ENCODE measurements around the gene GPR137. TPM values are rescaled to one million over a fixed set of nuclear protein-coding genes. Genes with fewer than 3 reads are reported as not detected.

The GPR137 gene
- total RNA-seq, 1 donor from 2014 or later, result 56.0 TPM

DNA sequence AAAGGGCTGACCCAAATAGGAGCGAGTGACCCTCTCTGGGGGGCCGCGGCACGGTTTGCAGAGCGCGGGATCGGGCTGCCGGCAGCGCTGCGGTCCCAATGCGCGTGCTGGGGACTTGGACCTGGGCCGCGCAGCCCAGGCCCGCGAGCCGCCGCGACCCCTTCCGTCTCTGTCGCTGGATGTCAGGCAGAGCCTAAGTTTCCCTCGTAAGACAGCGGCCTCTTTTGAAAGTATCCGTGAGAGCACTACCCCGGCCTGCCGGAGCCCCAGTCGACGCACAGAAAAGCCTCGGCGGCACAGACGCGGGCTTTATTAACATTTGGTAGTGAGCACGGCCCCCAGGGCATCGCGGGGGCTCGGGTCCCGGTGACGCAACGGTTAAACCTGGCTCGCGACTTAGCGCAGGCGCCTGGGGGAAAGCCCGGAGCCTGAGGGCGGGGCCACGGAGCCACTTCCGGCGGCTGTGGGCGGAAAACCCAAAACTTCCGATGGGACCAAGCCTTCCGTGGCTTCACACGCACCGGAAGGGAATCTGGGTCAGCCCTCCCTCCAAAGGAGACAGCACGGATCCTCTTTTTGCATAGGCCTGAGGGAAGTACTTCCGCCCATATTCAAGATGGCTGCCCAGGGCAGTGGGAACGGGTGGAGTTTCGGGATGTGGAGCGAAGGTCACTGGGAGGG, 16.0 kb upstream of the GPR137 start:
- Mint-ChIP-seq H3K27me3 (ENCODE audit: unreplicated experiment) (peaks cover 18% of the 10 kb centered on the region), H3K36me3 (ENCODE audit: low read depth, unreplicated experiment) (peaks cover 14% of the 10 kb centered on the region), H3K4me3 (ENCODE audit: unreplicated experiment) (peak overlapping the region; percentile 95), H3K9me3 (ENCODE audit: unreplicated experiment) (no peaks in the 10 kb centered on the region), H3K4me1 (ENCODE audit: unreplicated experiment) (peaks cover 17% of the 10 kb centered on the region), H3K27ac (ENCODE audit: unreplicated experiment) (peak overlapping the region; percentile 96)
- DNase-seq (ENCODE audit: low spot score), result peak; percentile 94
- TF ChIP-seq, protein P1, sequence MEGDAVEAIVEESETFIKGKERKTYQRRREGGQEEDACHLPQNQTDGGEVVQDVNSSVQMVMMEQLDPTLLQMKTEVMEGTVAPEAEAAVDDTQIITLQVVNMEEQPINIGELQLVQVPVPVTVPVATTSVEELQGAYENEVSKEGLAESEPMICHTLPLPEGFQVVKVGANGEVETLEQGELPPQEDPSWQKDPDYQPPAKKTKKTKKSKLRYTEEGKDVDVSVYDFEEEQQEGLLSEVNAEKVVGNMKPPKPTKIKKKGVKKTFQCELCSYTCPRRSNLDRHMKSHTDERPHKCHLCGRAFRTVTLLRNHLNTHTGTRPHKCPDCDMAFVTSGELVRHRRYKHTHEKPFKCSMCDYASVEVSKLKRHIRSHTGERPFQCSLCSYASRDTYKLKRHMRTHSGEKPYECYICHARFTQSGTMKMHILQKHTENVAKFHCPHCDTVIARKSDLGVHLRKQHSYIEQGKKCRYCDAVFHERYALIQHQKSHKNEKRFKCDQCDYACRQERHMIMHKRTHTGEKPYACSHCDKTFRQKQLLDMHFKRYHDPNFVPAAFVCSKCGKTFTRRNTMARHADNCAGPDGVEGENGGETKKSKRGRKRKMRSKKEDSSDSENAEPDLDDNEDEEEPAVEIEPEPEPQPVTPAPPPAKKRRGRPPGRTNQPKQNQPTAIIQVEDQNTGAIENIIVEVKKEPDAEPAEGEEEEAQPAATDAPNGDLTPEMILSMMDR (IDR thresholded peaks at IDR 0.05; ENCODE audit: unreplicated experiment), result no peak

DNA sequence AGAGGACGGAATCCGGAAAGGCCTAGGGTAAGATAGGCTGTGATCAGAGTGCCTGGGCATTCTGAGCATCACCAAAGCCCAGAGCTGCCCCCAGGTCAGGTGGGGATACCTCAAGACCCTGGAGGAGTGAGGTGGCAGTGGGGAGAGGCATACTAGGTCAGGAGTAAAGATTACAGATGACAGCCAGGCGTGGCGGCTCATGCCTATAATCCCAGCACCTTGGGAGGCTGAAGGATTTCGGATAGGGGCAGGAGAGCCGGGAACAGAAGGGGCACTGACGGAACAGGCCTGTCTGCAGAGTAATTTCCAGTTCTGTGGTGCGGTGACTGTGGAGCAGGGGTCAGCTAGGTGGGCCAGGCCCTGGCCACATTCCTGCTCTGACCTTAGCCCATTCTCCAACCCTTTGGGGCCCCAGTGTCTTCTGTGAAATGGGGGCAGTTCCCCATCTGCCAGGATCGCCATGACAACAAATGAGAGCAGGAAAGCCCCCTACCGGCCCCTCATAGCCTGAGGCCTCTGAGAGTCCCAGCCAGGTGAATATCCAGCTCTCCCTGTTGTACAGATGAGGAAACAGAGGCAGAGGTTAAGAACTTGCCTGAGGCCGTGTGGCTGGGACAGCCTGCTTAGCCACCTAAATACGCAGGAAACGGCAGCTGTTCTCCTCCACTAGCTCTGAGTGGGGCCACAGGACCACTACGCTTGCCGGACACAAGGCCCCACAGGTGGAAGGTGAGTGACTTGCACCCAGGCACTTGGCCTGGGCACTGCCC, 10.4 kb upstream of the GPR137 start:
- H3K36me3 Mint-ChIP-seq (ENCODE audit: low read depth, unreplicated experiment), result peaks cover 5% of the 10 kb centered on the region
- no peak overlapping the region for H3K4me3 Mint-ChIP-seq (ENCODE audit: unreplicated experiment)
- DNase-seq (ENCODE audit: low spot score), result no peak
- H3K27ac Mint-ChIP-seq (ENCODE audit: unreplicated experiment), result no peak overlapping the region
- H3K9me3 Mint-ChIP-seq (ENCODE audit: unreplicated experiment), result no peaks in the 10 kb centered on the region
- peaks cover 2% of the 10 kb centered on the region for H3K27me3 Mint-ChIP-seq (ENCODE audit: unreplicated experiment)
- TF ChIP-seq, protein P1 (IDR thresholded peaks at IDR 0.05; ENCODE audit: unreplicated experiment), result no peak
- H3K4me1 Mint-ChIP-seq (ENCODE audit: unreplicated experiment), result peaks cover under 1% of the 10 kb centered on the region

DNA sequence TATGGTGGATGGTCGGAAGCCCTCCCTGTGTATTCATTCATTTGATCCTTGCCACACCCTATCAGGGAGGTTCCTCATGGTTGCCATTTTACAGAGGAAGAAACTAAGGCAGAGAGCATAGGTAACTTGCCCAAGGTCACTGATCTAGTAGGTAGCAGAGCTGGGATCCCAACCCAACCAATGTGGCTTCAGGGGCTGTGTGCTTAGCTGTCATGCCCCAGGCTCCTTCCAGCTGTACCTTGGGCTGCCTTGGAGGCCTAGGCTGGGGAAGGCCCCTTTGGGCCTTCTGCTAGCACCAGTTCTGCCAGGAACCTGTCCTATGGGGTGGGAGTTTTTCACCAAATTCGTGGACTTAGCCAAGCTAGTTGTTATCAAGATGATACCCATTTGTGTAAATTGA, 9.8 kb upstream of the GPR137 start:
- H3K27ac Mint-ChIP-seq (ENCODE audit: unreplicated experiment), result no peak overlapping the region

DNA sequence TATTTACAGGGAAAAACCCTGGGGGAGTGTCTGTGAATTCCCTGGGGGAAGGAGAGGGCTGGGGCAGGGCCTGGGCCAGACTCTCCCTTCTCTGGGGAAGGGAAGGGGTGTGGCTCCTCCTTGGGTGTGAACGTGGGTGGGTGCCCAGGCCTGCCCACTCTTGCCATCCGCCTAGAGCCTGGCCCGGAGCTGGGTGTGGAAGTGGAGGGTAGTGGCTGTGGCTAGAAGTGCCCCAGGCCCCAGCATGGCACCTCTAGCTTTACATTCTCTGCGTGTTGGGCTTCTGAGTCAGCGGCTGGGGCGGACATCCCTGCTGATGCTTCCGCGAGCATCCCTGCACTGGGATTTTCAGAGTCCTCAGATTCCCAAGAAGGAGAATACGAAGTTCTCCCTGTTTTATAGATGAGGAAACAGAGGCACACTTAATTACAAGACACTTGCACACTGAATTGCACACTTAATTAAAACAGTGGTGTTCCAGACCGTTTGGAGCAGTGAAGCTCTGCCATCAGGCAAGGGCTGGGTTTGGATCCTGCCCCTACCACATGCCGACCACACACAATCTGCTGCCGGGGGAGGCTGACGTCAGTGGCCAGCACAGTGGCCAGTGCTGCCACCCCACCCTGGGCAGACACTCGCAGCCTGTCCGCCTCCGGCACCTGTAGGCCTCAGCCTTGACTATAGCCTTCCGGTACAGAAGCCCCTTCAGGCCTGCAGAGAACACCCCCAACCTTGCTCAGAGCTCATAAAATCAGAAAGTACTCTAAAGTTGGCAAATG, 8.8 kb upstream of the GPR137 start:
- Mint-ChIP-seq H3K27me3 (ENCODE audit: unreplicated experiment) (no peaks in the 10 kb centered on the region), H3K9me3 (ENCODE audit: unreplicated experiment) (no peaks in the 10 kb centered on the region), H3K27ac (ENCODE audit: unreplicated experiment) (no peak overlapping the region), H3K36me3 (ENCODE audit: low read depth, unreplicated experiment) (peaks cover 12% of the 10 kb centered on the region), H3K4me1 (ENCODE audit: unreplicated experiment) (no peaks in the 10 kb centered on the region), H3K4me3 (ENCODE audit: unreplicated experiment) (no peak overlapping the region)
- TF ChIP-seq, protein P1 (IDR thresholded peaks at IDR 0.05; ENCODE audit: unreplicated experiment), result no peak
- DNase-seq (ENCODE audit: low spot score), result no peak

More for the DNA sequence above, 9.8 kb upstream of the GPR137 start:
- Mint-ChIP-seq H3K27me3 (ENCODE audit: unreplicated experiment) (no peaks in the 10 kb centered on the region), H3K36me3 (ENCODE audit: low read depth, unreplicated experiment) (peaks cover 5% of the 10 kb centered on the region), H3K9me3 (ENCODE audit: unreplicated experiment) (no peaks in the 10 kb centered on the region), H3K4me1 (ENCODE audit: unreplicated experiment) (no peaks in the 10 kb centered on the region), H3K4me3 (ENCODE audit: unreplicated experiment) (no peak overlapping the region)
- TF ChIP-seq, protein P1 (IDR thresholded peaks at IDR 0.05; ENCODE audit: unreplicated experiment), result no peak
- DNase-seq (ENCODE audit: low spot score), result no peak
